ENCODE measurements around the gene FAM111B. TPM values are rescaled to one million over a fixed set of nuclear protein-coding genes. Genes with fewer than 3 reads are reported as not detected.

Gene FAM111B
- total and polyA plus RNA-seq, 2 of the 8 experiments (the other 6 are each of a cell fraction or from before 2014, with no cell fraction given): 4.8 to 38.1 TPM

DNA sequence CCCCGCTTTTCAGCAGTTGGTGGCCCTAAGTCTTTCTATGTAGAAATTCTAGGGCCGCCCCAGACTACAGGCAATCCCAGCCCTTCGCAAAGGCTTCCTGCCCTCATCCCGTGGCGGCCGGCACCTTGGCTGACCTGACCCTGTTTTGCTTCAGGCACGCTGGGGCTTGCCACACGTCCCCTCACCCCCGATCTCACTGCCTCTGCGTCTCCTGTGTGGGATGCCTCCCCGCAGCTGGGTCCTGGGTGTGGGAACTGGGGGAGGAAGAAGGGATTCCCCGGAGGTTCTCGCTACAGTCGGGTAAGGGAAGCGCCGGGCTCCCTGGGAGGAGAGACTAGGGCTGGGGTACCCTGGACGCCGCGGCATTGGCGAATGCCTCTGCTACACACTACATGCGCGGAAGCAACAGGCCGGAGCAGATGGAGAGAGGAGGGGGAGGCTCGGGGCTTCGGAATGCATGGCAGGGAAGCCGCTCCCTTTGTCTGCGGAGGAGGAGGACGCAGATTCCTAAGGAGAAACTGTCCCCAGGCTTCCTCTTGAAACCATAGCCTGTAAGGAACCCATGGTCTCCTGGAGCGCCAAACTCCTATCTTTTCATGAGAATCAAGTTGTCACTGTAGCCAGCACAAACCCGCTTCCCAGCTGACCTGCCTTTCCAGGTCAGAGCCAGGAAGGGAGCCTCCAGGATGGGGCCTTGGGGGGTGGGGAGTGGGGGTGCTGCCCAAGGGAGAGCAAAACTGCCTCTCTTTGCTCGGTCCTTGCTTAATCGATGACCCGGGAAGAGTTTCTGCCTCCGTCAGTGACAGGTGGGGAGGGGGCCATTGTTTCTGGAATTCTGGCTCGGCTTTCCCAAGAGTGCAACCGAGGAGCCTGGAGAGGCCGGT lies 66.3 kb downstream of the FAM111B start (continued):
- TF ChIP-seq NANOG (IDR thresholded peaks at IDR 0.05; ENCODE audit: insufficient read depth, low read depth, low read length, poor library complexity, severe bottlenecking) (no peak), RNF2 (IDR thresholded peaks at IDR 0.05; ENCODE audit: borderline replicate concordance, low read depth, low read length, missing control alignments, poor library complexity, severe bottlenecking) (no peak), RFX5 (IDR thresholded peaks at IDR 0.05; ENCODE audit: borderline replicate concordance, low read depth, low read length) (no peak), SIX5 (IDR thresholded peaks at IDR 0.05; ENCODE audit: low read depth, low read length) (no peak), ATF2 (IDR thresholded peaks at IDR 0.05; ENCODE audit: low read length) (no peak), CTCF (IDR thresholded peaks at IDR 0.05; ENCODE audit: control extremely low read depth in 1 of 3, insufficient read depth in 1 of 3, low read depth in 1 of 3, low read length in 3 of 3) (no peak), SP4 (IDR thresholded peaks at IDR 0.05; ENCODE audit: low read length) (no peak), KDM5A (IDR thresholded peaks at IDR 0.05; ENCODE audit: low read length) (no peak), SIN3A (conservative IDR thresholded peaks at IDR 0.05 in 1 of 2, IDR thresholded peaks at IDR 0.05 in 1 of 2; ENCODE audit: low read depth in 1 of 2, low read length in 2 of 2) (peak in 1 of 2 experiments; percentile 14; a peak in 2 of 4 replicates), MAFK (IDR thresholded peaks at IDR 0.05; ENCODE audit: low read depth, low read length) (no peak), HDAC6 (IDR thresholded peaks at IDR 0.05; ENCODE audit: low read depth, low read length) (no peak), NRF1 (IDR thresholded peaks at IDR 0.05; ENCODE audit: low read depth, low read length) (no peak), YY1 (IDR thresholded peaks at IDR 0.05; ENCODE audit: low read depth, low read length) (no peak), ZNF274 (IDR thresholded peaks at IDR 0.05; ENCODE audit: borderline replicate concordance, extremely low read depth, low read length) (no peak), BRCA1 (IDR thresholded peaks at IDR 0.05; ENCODE audit: low read depth, low read length) (no peak), CREB1 (IDR thresholded peaks at IDR 0.05) (no peak), TEAD4 (IDR thresholded peaks at IDR 0.05; ENCODE audit: low read depth, low read length) (no peak), PHF8 (conservative IDR thresholded peaks at IDR 0.05; ENCODE audit: low read depth, low read length) (no peak)
- TF ChIP-seq, protein P1, sequence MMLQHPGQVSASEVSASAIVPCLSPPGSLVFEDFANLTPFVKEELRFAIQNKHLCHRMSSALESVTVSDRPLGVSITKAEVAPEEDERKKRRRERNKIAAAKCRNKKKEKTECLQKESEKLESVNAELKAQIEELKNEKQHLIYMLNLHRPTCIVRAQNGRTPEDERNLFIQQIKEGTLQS (IDR thresholded peaks at IDR 0.05; ENCODE audit: insufficient read depth, low read depth, low read length): no peak
